ENCODE measurements around the gene ERFL. TPM values are rescaled to one million over a fixed set of nuclear protein-coding genes. Genes with fewer than 3 reads are reported as not detected.

The ERFL gene
- total RNA-seq, 5 donors from 2014 or later (not counting 1 experiment from before 2014, with no cell fraction given), result 5.9 to 8.5 (median 6.3) TPM

GRCh38 chr19:41866284-41866683 lies 62.0 kb downstream of the ERFL start:
- peak overlapping the region; percentile 36 for H3K27ac ChIP-seq (ENCODE audit: low read length)
- H3K36me3 ChIP-seq (ENCODE audit: control insufficient read depth in 2 of 2, extremely low read depth in 1 of 2, insufficient read depth in 1 of 2, low read length in 1 of 2), result peaks cover 27 to 72% of the 10 kb centered on the region in 2 donors
- WGBS (ENCODE audit: insufficient coverage), result 86% methylated on average over 2 of the region's 3 CpGs
- H3K27ac Mint-ChIP-seq, result peak overlapping the region; percentile 55 to 71
- peaks cover 65 to 83% (median 75%) of the 10 kb centered on the region in 3 donors for H3K4me1 Mint-ChIP-seq
- no peaks in the 10 kb centered on the region for H3K9me3 ChIP-seq
- ATAC-seq (replicated peaks in 1 of 4) (no peak), DNase-seq (no peak)
- ChIA-PET CTCF (interaction anchor here in 1 of 2 donors (0.6 kb wide), 2 partner anchors 30 to 1213 kb away, joined by 3 read pairs; no protein-coding TSS in a partner anchor), POLR2A (no interaction called here)
- H3K36me3 Mint-ChIP-seq, result peaks cover 54% of the 10 kb centered on the region
- no peak overlapping the region for H3K4me3 Mint-ChIP-seq
- H3K9me3 Mint-ChIP-seq, result no peaks in the 10 kb centered on the region
- H3K27me3 ChIP-seq (replicated peaks in 1 of 2; ENCODE audit: control insufficient read depth in 2 of 2, extremely low read depth in 1 of 2, insufficient read depth in 2 of 2, low read length in 1 of 2), result no peaks in the 10 kb centered on the region
- H3K4me3 ChIP-seq (ENCODE audit: control insufficient read depth in 1 of 2, extremely low read depth in 1 of 2, low read length in 1 of 2), result no peak overlapping the region
- peaks cover 46 to 96% of the 10 kb centered on the region in 2 experiments for H3K4me1 ChIP-seq (ENCODE audit: control insufficient read depth in 1 of 2, extremely low read depth in 1 of 2, insufficient read depth in 2 of 2, low read length in 2 of 2)
- H3K27me3 Mint-ChIP-seq, result no peaks in the 10 kb centered on the region

DNA sequence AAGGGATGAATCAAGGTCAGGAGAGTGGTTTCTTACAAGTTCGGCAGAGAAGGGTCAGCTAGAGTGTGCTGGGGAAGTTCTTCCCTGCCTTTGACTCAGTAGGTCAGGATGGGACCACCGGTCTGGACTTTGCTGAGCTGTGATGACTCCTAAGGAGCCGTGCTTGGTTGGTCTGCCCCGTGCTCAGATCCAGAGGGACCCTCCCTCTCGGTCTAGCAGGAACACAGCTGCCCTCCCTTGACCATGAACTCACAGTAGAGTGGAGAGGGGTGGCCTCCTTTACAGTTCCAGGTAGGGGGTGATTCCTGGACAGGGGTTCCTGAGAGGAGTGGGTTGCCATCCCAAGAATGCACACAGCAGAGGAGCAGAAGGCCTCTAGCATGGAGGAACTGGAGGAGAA lies 63.9 kb downstream of the ERFL start:
- Histone ChIP-seq H3K27ac (ENCODE audit: low read length) (peak overlapping the region; percentile 22), H3K27me3 (replicated peaks in 1 of 2; ENCODE audit: control insufficient read depth in 2 of 2, extremely low read depth in 1 of 2, insufficient read depth in 2 of 2, low read length in 1 of 2) (no peaks in the 10 kb centered on the region), H3K36me3 (ENCODE audit: control insufficient read depth in 2 of 2, extremely low read depth in 1 of 2, insufficient read depth in 1 of 2, low read length in 1 of 2) (peaks cover 18 to 66% of the 10 kb centered on the region in 2 donors), H3K4me1 (ENCODE audit: control insufficient read depth in 1 of 2, extremely low read depth in 1 of 2, insufficient read depth in 2 of 2, low read length in 2 of 2) (peaks cover 36 to 86% of the 10 kb centered on the region in 2 experiments), H3K4me3 (ENCODE audit: control insufficient read depth in 1 of 2, extremely low read depth in 1 of 2, low read length in 1 of 2) (no peak overlapping the region), H3K9me3 (no peaks in the 10 kb centered on the region)
- H3K4me1 Mint-ChIP-seq, result peaks cover 60 to 72% (median 68%) of the 10 kb centered on the region in 3 donors
- WGBS (ENCODE audit: insufficient coverage), result 86% methylated on average over 4 of the region's 5 CpGs
- no peak for DNase-seq
- no peaks in the 10 kb centered on the region for H3K27me3 Mint-ChIP-seq
- no peak for ATAC-seq (replicated peaks in 1 of 4)
- CTCF ChIA-PET, result interaction anchor here (0.6 to 1.1 kb wide), 2 partner anchors 11 to 323 kb away, joined by 3 read pairs; no protein-coding TSS in a partner anchor
- no peaks in the 10 kb centered on the region for H3K9me3 Mint-ChIP-seq
- peak overlapping the region in 2 of 3 donors; percentile 45 to 80 for H3K4me3 Mint-ChIP-seq
- peak overlapping the region; percentile 77 to 78 for H3K27ac Mint-ChIP-seq
- POLR2A ChIA-PET, result no interaction called here
- H3K36me3 Mint-ChIP-seq, result peaks cover 52% of the 10 kb centered on the region

GRCh38 chr19:41863209-41863931 lies 64.9 kb downstream of the ERFL start:
- DNase-seq (no peak), ATAC-seq (replicated peaks in 1 of 4) (no peak)
- Mint-ChIP-seq H3K4me1 (peaks cover 60 to 69% (median 65%) of the 10 kb centered on the region in 3 donors), H3K4me3 (peak overlapping the region in 2 of 3 donors; percentile 21 to 80), H3K9me3 (no peaks in the 10 kb centered on the region), H3K27me3 (no peaks in the 10 kb centered on the region), H3K36me3 (peaks cover 46% of the 10 kb centered on the region), H3K27ac (peak overlapping the region; percentile 82 to 89)
- Histone ChIP-seq H3K4me1 (ENCODE audit: control insufficient read depth in 1 of 2, extremely low read depth in 1 of 2, insufficient read depth in 2 of 2, low read length in 2 of 2) (peaks cover 35 to 79% of the 10 kb centered on the region in 2 experiments), H3K27me3 (replicated peaks in 1 of 2; ENCODE audit: control insufficient read depth in 2 of 2, extremely low read depth in 1 of 2, insufficient read depth in 2 of 2, low read length in 1 of 2) (no peaks in the 10 kb centered on the region), H3K36me3 (ENCODE audit: control insufficient read depth in 2 of 2, extremely low read depth in 1 of 2, insufficient read depth in 1 of 2, low read length in 1 of 2) (peaks cover 12 to 56% of the 10 kb centered on the region in 2 donors), H3K9me3 (no peaks in the 10 kb centered on the region), H3K4me3 (ENCODE audit: control insufficient read depth in 1 of 2, extremely low read depth in 1 of 2, low read length in 1 of 2) (no peak overlapping the region), H3K27ac (ENCODE audit: low read length) (peak overlapping the region; percentile 32)
- ChIA-PET CTCF (interaction anchor here in 1 of 2 donors (0.6 kb wide), 1 partner anchor 324 kb away, joined by 3 read pairs; no protein-coding TSS in a partner anchor), POLR2A (interaction anchor here in 1 of 2 donors (1.0 kb wide), 1 partner anchor 12 kb away, joined by 9 read pairs; no protein-coding TSS in a partner anchor)
- whole genome bisulfite sequencing (ENCODE audit: insufficient coverage), result 80% methylated on average over 2 of the region's 11 CpGs

- Mint-ChIP-seq H3K27me3 (no peaks in the 10 kb centered on the region), H3K4me3 (peak overlapping the region; percentile 80 to 95 (median 93)), H3K9me3 (no peaks in the 10 kb centered on the region), H3K4me1 (peaks cover 51 to 60% (median 58%) of the 10 kb centered on the region in 3 donors), H3K36me3 (peaks cover 39% of the 10 kb centered on the region), H3K27ac (peak overlapping the region; percentile 89 to 92)
- no CpG with 5 or more reads among the region's 2 CpGs for WGBS (ENCODE audit: insufficient coverage)
- ATAC-seq (replicated peaks in 1 of 4), result no peak
- Histone ChIP-seq H3K4me3 (ENCODE audit: control insufficient read depth in 1 of 2, extremely low read depth in 1 of 2, low read length in 1 of 2) (no peak overlapping the region), H3K4me1 (ENCODE audit: control insufficient read depth in 1 of 2, extremely low read depth in 1 of 2, insufficient read depth in 2 of 2, low read length in 2 of 2) (peaks cover 29 to 71% of the 10 kb centered on the region in 2 experiments), H3K27me3 (replicated peaks in 1 of 2; ENCODE audit: control insufficient read depth in 2 of 2, extremely low read depth in 1 of 2, insufficient read depth in 2 of 2, low read length in 1 of 2) (no peaks in the 10 kb centered on the region), H3K27ac (ENCODE audit: low read length) (peak overlapping the region; percentile 10), H3K9me3 (no peaks in the 10 kb centered on the region), H3K36me3 (ENCODE audit: control insufficient read depth in 2 of 2, extremely low read depth in 1 of 2, insufficient read depth in 1 of 2, low read length in 1 of 2) (peaks cover 6 to 48% of the 10 kb centered on the region in 2 donors)
- ChIA-PET POLR2A (interaction anchor here in 1 of 2 donors (1.0 kb wide), 1 partner anchor 13 kb away, joined by 9 read pairs; no protein-coding TSS in a partner anchor), CTCF (no interaction called here)
- no peak for DNase-seq
Measured at GRCh38 chr19:41862445-41862986, 65.7 kb downstream of the ERFL start.

GRCh38 chr19:41861846-41862245 lies 66.4 kb downstream of the ERFL start:
- H3K36me3 ChIP-seq (ENCODE audit: control insufficient read depth in 2 of 2, extremely low read depth in 1 of 2, insufficient read depth in 1 of 2, low read length in 1 of 2), result peaks cover 6 to 44% of the 10 kb centered on the region in 2 donors
- POLR2A ChIA-PET, result no interaction called here

GRCh38 chr19:41861116-41861768 lies 67.0 kb downstream of the ERFL start:
- DNase-seq, result no peak
- Histone ChIP-seq H3K27ac (ENCODE audit: low read length) (peak overlapping the region; percentile 64), H3K27me3 (replicated peaks in 1 of 2; ENCODE audit: control insufficient read depth in 2 of 2, extremely low read depth in 1 of 2, insufficient read depth in 2 of 2, low read length in 1 of 2) (no peaks in the 10 kb centered on the region), H3K9me3 (no peaks in the 10 kb centered on the region), H3K4me3 (ENCODE audit: control insufficient read depth in 1 of 2, extremely low read depth in 1 of 2, low read length in 1 of 2) (peak overlapping the region; percentile 83 to 96), H3K36me3 (ENCODE audit: control insufficient read depth in 2 of 2, extremely low read depth in 1 of 2, insufficient read depth in 1 of 2, low read length in 1 of 2) (peaks cover 6 to 43% of the 10 kb centered on the region in 2 donors), H3K4me1 (ENCODE audit: control insufficient read depth in 1 of 2, extremely low read depth in 1 of 2, insufficient read depth in 2 of 2, low read length in 2 of 2) (peaks cover 28 to 59% of the 10 kb centered on the region in 2 experiments)
- peak overlapping the region; percentile 89 to 92 for H3K27ac Mint-ChIP-seq
- CTCF ChIA-PET, result interaction anchor here in 1 of 2 donors (2.5 to 3.0 kb wide), 2 partner anchors 10 to 26 kb away, joined by 15 read pairs; no protein-coding TSS in a partner anchor
- no peaks in the 10 kb centered on the region for H3K9me3 Mint-ChIP-seq
- no peaks in the 10 kb centered on the region for H3K27me3 Mint-ChIP-seq
- POLR2A ChIA-PET, result no interaction called here
- no peak for ATAC-seq (replicated peaks in 1 of 4)
- H3K4me3 Mint-ChIP-seq, result peak overlapping the region; percentile 80 to 95 (median 93)
- 9% methylated on average over 2 of the region's 9 CpGs for WGBS (ENCODE audit: insufficient coverage)
- peaks cover 37% of the 10 kb centered on the region for H3K36me3 Mint-ChIP-seq
- peaks cover 48 to 54% (median 52%) of the 10 kb centered on the region in 3 donors for H3K4me1 Mint-ChIP-seq

More at GRCh38 chr19:41861846-41862245, 66.4 kb downstream of the ERFL start:
- Mint-ChIP-seq H3K27me3 (no peaks in the 10 kb centered on the region), H3K4me1 (peaks cover 51 to 58% (median 58%) of the 10 kb centered on the region in 3 donors), H3K27ac (peak overlapping the region; percentile 89 to 92), H3K4me3 (peak overlapping the region; percentile 80 to 95 (median 93)), H3K9me3 (no peaks in the 10 kb centered on the region), H3K36me3 (peaks cover 39% of the 10 kb centered on the region)
- peaks cover 29 to 64% of the 10 kb centered on the region in 2 experiments for H3K4me1 ChIP-seq (ENCODE audit: control insufficient read depth in 1 of 2, extremely low read depth in 1 of 2, insufficient read depth in 2 of 2, low read length in 2 of 2)
- H3K27me3 ChIP-seq (replicated peaks in 1 of 2; ENCODE audit: control insufficient read depth in 2 of 2, extremely low read depth in 1 of 2, insufficient read depth in 2 of 2, low read length in 1 of 2), result no peaks in the 10 kb centered on the region
- WGBS (ENCODE audit: insufficient coverage), result 36% methylated on average over 2 of the region's 9 CpGs
- H3K9me3 ChIP-seq, result no peaks in the 10 kb centered on the region
- H3K4me3 ChIP-seq (ENCODE audit: control insufficient read depth in 1 of 2, extremely low read depth in 1 of 2, low read length in 1 of 2), result peak overlapping the region in 1 of 2 donors; percentile 96
- ATAC-seq (replicated peaks in 1 of 4), result no peak
- H3K27ac ChIP-seq (ENCODE audit: low read length), result peak overlapping the region; percentile 10
- CTCF ChIA-PET, result interaction anchor here in 1 of 2 donors (3.0 kb wide), 1 partner anchor 25 kb away, joined by 15 read pairs; no protein-coding TSS in a partner anchor
- DNase-seq, result no peak
